Stimulated activated CD4-positive, alpha-beta T cell treated with anti-CD3 and anti-CD28 coated beads, Interleukin-15, amount 100 ng/mL, for 24 hours (primary cell): ENCODE measurements around the gene UTP11.

Experiments used
- DNase-seq: peaks from one replicate; pipeline ENCODE4 v3.0.0-alpha.2; 2020

UTP11 gene

DNA sequence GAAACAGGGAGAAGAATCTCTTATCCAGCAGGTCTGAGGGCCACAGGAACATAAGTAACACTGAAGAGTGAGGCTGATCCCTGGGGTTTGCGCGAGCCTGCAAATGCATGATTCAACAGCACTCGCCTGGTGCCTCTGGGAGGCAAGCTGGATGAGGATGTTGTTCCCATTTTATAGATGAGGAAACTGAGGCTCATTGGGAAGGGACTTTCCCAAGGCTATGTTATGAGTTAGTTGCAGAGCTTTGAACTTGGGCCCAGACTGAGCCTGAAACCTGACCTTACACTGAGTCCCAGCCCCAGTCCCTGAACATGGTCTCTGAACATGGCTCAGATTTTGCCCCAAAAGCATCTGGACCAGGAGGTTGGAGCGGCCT lies 61.8 kb downstream of the UTP11 start:
- no peak for DNase-seq
